Measurements from ENCODE around the gene ADORA3. TPM values are rescaled to one million over a fixed set of nuclear protein-coding genes. Genes with fewer than 3 reads are reported as not detected.
"Not testable (repeated sequence)": the region's sequence is repeated elsewhere in the genome, so short reads cannot be mapped to it uniquely, and the experiment has no call there.

ADORA3 gene
- total RNA-seq, result not detected in 2 replicates

DNA sequence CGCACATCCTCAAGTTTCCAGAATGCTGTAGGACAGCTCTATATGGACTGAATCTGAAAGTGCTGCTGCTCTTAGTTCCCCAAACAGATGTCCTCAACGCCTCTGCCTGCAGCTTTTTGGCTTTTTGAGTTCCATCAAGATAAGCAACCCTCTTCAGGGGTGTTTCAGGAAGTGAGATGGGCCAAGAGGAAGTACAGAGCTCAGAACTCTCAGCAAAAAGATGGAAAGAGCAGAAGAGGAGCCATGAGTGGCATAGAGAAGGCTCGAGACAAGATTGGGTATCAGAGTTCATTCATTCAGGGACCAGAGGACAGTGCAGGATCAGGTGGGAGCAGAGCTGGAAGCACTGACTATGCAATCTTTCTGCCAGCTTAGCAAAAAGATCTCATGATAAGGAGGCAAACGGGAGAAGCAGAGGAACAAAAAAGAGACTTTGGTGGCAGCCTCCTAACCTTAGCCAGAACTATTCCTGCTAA is at the start of gene ADORA3, which contains the start of gene TMIGD3:
Gene ADORA3, minus strand, starts transcription at position 49 of the 476 bp plus-strand sequence. CDS start 279 bp downstream, outside the sequence.
Gene TMIGD3, minus strand, starts transcription at position 49 of the 476 bp plus-strand sequence. CDS start 279 bp downstream, outside the sequence.
- no peak for DNase-seq (ENCODE audit: low read depth in 2 of 2)

DNA sequence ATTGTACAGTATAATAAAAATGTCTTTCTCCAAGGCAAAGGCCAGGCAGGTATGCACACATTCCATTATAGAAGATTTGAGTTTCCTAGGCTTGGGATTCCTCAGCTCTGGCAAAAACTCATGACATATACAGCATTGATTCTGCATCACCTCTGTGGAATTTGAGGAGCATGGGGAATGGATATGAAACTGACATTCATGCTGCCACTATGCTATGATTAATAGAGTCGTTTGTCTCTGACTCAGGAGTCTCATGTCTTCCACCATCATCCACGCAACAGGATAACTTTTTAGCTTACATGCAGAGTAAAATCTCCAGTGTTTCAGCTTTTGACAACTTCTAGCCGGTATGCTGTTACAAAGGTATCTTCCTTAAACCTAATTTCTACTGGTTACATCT is 49.8 kb upstream of the ADORA3 start:
- DNase-seq (ENCODE audit: low read depth in 2 of 2), result peak in 1 of 2 donors; percentile 12

DNA sequence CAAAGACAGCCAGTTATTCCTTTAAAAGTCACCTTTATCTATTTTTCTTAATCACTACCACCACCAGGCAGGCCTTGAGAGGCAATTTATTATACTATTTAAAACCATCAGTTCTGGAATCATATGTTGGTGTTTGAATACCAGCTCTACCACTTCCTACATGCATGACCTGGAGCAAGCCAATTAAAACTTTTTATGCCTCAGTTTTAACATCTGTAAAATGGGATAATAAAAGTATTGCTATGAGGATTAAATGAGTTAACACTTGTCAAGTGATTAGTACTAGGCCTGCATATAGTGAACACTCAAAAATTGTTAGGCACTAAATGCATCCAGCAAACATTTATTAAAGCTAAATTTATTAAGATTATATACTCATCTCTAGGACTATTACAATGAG is 49.2 kb upstream of the ADORA3 start:
- DNase-seq (ENCODE audit: low read depth in 2 of 2), result no peak

DNA sequence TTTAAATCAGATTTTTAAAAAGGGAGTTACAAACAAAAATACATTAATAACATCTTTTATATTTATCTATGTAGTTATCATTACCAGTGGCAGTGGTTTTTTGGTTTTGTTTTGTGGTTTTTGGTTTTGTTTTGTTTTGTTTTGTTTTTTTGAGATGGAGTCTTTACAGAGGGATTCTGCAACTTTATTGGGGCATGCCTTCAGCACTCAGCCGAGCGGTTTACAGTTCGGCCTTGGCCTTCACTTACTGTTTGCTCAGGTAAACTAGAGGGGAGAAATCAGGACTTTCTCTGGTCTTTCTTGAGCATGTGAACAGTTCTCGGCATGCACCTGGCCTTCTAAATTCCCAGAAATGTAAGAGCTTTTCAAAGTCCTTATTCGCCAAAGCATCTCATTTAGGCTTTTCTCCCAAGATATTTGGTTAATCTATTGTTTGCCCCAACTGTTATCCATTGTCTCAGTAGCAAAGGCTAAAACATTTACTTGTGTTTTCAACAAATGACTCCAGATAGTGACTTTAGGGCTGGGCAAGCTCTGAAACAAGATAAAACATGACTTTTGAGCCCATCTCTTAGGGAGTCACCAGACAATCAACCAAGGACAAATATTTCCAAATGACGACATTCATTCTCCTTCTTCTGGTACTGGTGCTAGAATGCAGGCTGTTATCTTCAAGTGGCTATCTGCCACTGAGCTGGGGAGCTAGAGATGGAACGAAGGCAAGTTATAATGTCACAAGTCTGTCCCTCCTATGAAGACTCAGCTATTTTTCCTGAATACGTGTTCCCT is 48.4 kb upstream of the ADORA3 start:
- DNase-seq (ENCODE audit: low read depth in 2 of 2), result no peak

DNA sequence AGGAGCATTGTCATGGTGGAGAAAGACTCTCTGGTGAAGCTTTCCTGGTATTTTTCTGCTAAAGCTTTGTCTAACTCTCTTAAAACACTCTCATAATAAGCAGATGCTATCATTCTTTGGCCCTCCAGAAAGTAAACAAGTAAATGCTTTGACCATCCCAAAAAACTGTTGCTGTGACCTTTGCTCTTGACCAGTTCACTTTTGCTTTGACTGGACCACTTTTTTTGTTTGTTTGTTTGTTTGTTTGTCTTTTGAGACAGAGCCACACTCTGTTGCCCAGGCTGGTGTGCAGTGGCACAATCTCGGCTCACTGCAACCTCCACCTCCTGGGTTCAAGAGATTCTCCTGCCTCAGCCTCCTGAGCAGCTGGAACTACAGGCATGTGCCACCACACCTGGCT is 44.4 kb upstream of the ADORA3 start:
- not testable (repeated sequence) for DNase-seq (ENCODE audit: low read depth in 2 of 2)

DNA sequence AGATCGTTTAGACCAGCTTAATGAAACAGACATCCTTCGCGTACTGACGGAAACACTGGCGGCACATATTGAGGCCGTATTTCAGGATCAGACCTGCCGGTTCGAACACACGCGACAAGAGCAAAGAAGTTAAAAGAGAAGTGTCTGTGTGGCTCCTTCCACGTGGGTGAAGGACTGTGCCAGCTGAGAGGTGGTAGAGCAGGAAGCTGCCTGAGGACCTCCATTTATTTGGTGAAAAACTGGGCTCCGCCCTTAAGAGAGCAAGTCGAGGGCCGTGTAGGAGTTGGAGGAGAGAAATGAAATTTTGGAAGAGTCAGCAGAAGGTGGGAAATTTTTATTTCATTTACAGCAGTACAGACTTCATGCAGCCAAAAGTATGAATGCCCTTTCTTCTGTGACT is 38.8 kb upstream of the ADORA3 start:
- no peak for DNase-seq (ENCODE audit: low read depth in 2 of 2)

DNA sequence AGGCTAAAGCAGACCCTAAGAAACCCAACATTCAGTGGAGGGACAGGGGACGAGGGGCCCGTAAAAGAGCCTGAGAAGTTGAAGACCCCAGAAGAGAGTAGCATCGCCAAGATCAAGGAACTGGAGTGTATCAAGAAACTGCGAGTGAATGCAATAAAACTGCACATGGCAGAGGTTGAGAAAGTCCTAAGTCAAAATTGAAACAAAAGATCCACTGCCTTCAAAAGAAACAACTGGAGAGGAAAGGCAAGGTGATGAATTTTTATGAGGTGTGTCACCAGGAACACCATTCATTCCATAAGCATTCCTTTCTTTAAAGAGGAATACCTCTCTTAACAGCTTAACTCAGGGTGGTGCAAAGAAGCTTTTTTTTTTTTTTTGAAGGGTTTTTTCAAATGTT is 38.3 kb upstream of the ADORA3 start:
- no peak for DNase-seq (ENCODE audit: low read depth in 2 of 2)

DNA sequence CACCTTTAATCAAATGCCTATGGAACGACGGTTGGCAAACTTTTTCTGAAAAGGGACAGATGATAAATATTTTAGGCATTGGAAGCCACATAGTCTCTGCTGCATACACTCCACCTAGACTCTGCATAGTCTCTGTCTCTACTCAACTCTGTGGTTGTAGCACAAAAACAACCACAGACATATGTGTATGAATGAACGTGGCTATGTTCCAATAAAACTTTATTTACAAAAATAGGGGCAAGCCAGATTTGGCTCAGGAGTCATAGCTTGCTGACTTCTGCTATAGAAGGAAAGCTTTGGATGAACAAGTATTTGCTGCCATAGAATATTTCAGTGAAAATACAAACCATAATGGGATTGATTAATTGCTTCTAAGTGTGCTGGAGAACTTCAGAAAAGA is 37.5 kb upstream of the ADORA3 start:
- DNase-seq (ENCODE audit: low read depth in 2 of 2), result no peak

DNA sequence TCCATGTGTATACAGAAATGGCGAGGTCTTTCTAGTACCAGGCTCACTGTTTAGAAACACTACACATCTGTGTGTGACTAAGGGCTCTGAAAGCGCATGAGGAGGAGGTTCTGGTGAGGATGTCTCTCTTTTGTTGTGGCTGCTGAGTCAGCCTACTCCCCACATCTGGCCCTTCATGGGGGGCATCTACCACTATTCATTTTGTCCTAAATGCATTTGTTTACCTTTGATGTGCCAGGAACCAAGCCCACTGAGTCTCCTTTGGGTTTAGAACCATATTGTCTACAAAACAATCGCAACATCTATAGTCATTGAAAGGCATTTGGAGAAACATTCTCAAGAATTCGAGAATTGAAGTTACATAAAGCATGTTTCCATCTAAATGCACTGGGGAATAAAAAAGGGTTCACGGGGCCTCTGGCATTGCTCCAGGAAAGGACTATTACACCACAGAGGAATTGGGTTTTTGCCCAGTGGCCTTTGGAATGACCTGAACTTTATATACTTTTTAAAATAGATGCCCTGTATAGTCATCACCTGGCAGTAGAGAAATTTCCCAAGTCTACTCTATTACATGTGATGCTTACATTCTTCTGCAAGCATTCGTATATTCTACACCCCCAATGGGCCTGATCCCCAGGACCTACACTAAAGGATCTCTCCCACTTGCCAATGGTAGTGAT is 35.1 kb upstream of the ADORA3 start:
- peak in 1 of 2 donors; percentile 29 for DNase-seq (ENCODE audit: low read depth in 2 of 2)

DNA sequence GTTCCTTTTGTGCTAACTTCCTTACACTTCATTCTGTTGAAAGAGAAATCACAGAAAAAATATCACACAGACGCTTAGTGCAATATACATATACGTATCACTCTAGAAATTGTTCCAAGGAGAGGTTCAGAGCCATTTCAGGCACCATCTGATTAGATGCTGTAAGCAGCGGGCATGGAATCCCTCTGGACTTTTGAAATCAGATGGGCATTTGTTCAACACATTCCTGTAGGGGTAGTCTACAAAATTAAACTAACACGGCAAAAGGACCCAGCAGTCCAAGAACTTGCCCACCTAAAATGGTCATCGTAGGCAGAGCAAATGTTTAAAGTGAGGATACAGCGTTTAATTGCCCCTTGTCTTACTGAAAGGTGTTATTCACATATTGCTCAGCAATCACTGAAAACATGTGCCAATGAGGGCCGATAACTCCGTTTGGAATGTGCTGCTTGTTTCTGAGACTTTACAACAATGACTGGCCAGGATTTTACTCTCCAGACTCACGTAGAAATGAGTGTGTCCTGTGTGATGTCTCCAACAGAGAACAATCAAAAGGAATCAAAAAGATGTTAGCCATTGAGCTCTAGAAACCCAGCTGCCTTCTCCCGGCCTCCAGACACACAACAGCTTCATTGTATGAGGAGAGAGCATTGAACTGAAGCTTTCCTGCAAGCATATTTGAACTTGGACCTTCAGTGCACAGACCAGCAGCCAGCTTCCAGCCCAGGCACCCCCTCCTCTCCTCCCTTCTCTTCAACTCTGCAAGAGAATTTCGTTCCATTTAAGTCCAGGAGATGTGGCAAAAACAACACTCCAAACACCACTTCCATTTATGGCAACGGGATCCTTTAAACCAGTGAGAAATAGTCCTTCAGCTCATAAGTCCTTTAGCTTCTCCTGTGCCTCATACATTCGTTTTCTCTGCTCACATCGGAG is 32.1 kb upstream of the ADORA3 start:
- no peak for DNase-seq (ENCODE audit: low read depth in 2 of 2)

DNA sequence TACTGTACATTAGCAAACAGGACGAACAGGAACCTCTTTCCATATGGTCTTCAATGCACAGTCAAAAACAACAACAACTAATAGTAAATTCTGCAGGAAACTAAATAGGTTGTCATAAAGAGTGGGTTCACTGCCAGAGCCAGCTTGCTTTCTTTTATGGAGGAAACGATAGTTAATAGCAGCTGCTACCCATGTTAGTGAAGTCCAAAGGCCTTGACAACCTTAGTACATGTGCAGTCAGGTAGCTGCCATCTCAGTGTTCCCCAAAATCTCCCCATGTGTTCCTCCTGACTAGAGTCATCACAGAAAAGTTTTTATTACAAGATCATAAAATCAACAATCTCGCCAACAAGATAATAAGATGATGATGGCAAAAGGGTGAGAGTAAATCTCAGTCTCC is 16.6 kb upstream of the ADORA3 start:
- DNase-seq (ENCODE audit: low read depth in 2 of 2), result no peak

DNA sequence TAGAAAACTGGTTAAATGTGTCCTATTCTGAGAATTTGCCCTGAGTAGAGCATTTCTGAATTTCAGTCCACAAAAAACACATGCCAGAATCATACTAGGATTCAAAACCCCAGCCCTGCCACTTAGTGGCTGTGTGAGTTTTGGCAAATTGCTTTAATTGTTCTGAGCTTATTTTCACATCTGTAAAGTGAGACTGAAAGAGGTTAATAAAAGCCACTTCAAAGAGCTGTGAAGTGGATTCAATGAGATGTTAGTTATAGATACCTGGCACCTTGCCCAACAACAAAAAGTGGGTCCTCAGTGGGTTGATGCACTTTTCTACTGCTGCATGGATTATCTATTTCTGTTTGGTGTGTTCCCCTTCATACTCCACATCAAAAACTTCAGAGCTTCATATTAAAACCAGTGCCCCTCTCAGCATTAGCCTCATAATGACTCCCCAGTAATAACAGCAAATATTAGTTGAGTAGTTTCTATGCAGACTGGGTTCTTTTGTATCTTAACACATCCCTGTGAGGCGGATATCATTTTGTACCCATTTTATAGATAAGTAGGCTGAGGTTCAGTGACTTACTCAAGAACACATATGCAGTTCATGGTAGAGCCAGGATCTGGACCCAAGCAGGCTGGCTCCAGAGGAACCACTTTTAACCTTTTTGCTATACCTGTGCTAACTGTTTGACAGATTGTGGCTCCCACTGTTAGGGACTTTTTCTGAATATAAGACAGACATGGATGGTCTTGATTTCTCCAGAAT is 14.2 kb upstream of the ADORA3 start:
- no peak for DNase-seq (ENCODE audit: low read depth in 2 of 2)

DNA sequence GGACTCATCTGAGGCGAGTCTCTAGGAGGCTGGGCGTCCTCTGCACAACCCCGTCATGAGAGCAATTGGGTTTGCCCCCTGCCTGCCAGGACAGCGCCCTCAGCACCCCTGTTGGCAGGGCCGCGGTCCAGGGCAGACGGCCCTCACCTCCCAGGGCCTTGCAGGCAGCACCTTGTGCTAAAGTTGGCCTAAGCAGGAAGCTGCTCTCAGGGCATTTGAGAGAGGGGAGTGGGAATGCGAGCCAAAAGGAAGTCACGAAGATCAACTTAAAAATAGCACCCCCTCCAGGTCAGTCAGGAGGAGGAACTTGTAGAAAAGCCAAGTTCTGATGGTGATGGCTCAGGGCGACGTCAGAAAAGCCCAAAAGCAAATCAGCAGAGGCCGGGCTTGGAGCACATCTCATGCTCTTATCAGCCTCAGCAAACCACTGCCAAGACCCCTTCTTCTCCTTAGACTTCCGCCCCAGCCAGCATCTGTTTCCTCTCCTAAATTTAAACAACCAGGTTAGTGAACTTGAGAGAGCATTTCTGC is 12.6 kb upstream of the ADORA3 start:
- peak; percentile 29 to 82 for DNase-seq (ENCODE audit: low read depth in 2 of 2)

DNA sequence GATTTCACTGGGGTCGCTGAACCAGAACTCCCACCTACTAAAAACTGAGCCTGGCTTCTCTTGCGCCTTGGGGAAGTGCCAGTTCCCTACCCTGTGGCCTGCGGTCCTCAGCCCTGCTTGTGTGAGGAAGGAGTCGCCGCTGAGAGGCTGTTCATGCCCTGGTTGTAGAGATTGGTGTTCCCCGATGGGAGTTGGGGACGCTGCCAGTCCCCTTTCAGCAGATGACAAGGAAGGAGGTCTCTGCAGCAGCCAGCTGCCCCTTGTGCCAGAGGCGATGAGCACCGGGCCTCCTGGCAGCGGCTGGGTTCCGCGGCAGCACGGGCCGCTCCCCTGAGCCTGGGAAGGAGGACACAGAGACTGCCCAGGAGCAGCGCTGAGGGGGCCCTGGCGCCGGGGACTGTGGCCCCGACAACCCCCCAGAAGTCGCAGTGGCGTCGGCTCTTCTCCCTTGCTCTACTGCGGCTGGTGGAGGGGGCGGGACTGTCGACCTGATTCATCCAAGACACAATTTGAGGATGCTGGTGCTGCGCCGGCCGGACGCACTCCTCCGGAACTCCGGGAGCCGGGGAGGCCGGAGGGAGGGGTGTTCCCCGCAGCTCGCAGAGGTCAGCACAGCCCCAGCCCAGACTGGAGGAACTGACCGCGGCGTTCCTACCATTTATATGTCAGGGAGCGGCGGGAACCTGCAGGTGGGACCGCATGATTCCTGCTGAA is 12.0 kb upstream of the ADORA3 start:
- peak; percentile 11 to 81 for DNase-seq (ENCODE audit: low read depth in 2 of 2)

DNA sequence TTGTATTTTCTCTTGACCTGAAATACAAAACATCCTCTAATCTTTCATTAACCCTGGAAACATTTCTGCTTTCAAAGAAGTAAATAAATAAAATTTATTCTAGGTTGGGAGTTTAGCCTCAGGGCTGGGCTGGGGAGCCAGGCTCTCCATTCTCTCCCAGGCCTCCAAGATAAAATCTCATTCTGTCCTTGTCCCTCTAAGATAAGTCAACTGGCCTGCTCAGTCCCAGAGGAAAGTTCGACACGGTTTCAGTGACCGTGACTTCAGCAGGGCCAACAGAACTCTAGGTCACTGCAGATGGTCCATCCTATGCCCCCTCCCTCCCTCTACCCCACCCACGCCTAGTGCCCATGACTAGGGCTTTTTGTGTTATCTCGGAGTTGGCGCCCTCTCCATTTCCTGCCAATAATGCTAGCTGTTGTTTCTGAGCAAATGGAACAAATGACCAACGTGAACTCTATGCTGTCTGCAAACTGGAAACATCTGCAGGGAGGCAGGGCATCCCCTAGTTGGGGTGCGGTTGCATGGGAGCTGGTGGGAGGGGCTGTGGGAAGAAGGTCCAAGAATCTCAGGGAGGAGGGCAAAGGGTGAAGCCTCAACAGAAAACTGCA is 10.1 kb upstream of the ADORA3 start:
- peak; percentile 51 to 52 for DNase-seq (ENCODE audit: low read depth in 2 of 2)

DNA sequence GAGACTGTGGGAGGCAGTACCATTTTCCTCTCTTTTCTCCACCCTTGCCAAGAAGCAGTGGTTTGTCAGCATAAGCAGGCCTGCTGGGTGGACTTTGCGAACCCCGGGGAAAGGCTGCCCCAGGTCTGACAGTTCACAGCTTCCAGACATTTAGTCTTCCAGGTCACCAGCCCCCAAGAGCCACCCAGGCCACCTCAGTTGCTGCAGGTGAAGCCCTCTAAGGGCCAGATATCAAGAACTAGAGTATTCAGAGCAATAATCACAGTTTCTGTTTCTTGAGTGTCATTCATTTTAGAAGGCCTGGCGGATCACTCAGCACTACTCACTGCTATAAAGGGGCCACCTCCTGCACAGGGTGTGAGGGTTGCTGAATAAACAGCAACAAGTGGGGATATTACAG is 9.5 kb upstream of the ADORA3 start:
- DNase-seq (ENCODE audit: low read depth in 2 of 2), result no peak

DNA sequence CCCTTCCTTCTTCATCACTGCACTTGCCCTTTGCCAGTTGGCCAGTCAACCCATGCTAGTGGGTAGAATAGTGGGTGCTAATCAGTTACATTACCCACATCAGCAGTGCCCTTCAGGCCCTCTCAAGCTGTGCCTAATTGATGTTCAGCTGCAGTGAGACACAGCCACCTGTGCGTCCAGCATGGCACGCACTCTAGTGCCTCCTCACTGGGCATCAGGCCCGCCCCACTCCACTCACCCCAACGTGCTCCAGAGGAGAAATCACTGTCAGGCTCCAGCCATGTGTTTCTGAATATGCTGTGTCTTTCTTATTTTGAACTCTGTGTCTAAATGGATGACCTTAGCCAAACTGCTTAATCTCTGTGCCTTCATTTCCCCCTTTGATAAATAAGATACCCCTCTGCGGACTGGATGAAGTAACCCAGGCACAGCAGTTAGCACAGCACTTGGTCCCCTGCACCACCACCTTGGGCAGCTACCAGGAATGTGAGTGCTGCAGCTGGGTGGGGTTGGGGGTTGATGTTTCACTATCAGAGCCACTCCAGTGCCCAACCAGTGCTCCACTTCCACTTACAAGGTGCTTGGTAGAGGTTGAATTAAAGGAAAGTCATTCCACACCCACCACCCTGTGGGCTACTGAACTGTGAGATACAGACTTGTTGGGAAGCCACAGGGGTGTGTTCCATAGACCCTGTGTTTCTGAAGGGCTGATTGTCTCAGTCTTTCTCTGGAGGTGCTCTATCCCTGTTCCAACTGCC is 8.9 kb upstream of the ADORA3 start:
- no peak for DNase-seq (ENCODE audit: low read depth in 2 of 2)

DNA sequence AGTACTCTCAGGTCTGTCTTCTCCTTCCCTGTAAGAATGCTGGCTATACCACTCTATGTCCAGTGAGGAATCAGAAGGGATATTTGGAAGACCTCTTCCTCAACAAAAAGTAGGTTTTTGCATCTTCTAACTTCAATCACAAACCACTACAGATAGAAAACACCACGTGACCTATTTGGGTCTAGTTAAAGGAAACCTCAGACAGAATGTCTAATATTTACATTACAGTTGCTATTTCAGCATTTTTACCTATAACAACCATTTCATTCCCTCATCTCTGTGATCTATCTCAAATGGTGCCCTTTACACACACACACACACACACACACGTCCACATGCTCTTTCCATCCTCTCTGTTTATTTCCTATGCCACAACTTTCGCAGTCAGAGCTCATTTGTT is 7.9 kb upstream of the ADORA3 start:
- no peak for DNase-seq (ENCODE audit: low read depth in 2 of 2)

DNA sequence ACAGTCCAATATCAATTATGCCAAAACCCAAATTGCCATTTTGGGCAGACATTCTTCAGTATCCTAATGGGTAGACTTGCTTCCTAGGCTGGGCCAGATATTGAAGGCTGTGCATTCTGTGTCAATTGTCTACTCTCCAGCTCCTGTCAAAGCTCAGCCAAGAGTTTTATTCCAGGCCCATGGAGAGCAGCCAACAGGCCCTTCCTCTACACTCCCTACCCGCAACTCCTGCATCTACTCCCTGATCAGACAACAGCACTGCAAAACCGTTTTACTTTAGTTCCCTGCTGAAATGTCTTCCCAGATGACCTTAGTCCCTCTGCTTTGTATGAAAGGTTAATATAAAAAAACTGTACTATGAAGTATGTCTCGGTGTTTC is 6.6 kb upstream of the ADORA3 start:
- peak; percentile 23 to 70 for DNase-seq (ENCODE audit: low read depth in 2 of 2)
